OCI-LY3 (cell line): Measurements from ENCODE around the gene DBET.
"Not testable (repeated sequence)": the region's sequence is repeated elsewhere in the genome, so short reads cannot be mapped to it uniquely, and the experiment has no call there.

Experiments used
- CTCF ChIP-seq: fragments of 200-600, 300-600 bp; sonication (generic); IDR thresholded peaks from 2 replicates; pipeline ENCODE4 v1.5.1; 2014; ENCODE audit warnings: antibody characterized with exemption, low read length, low read depth
- EZH2phosphoT487 ChIP-seq: fragments of 200-600 bp; shearing (Covaris generic); IDR thresholded peaks from 2 replicates; pipeline ENCODE4 v1.6.1; 2018; ENCODE audit warnings: antibody characterized with exemption, mixed run types, low read depth

- not testable (repeated sequence) for TF ChIP-seq CTCF, EZH2phosphoT487
Measured at GRCh38 chr4:190095335-190095734, 31.0 kb downstream of the DBET start.
